HepG2 (cell line): Measurements from ENCODE around the gene OR52K1. TPM values are rescaled to one million over a fixed set of nuclear protein-coding genes. Genes with fewer than 3 reads are reported as not detected.

Source experiments
- ATAC-seq: fragments of 200-7000 bp; cut with Tn5 transposase; 3 replicates; pipeline ENCODE4 v1.9.1; 2020; ENCODE audit warnings: mild to moderate bottlenecking, moderate library complexity
- BruUV-seq: library from RNA; stranded (reverse); fragments of 400-500 nt; replicated peaks from 2 replicates; lab custom pipeline; 2021; lab: Mats Ljungman, UMichigan
- CTCF ChIA-PET: fragments of 300-600 bp; formaldehyde crosslinking; extraction: SDS; loops from one replicate; lab custom pipeline; 2021; ENCODE audit warnings: low total read pairs, inconsistent platforms, low intra/inter-chr PET ratio; lab: Yijun Ruan, JAX
- POLR2A ChIA-PET: fragments of 350-600 bp; sonication (Branson Sonifier 250); formaldehyde crosslinking; loops from one replicate; lab custom pipeline; 2020; ENCODE audit warnings: antibody characterized with exemption, inconsistent platforms; lab: Yijun Ruan, JAX
- DNase-seq: peaks from one replicate; pipeline ENCODE4 v3.0.0-alpha.2; 2015; ENCODE audit warnings: low spot score
- FAIRE-seq: peaks from 3 replicates; lab custom pipeline; 2011; peaks lifted over from hg19 to GRCh38; lab: Jason Lieb, UNC
- H2AFZ ChIP-seq: one replicate; pipeline ENCODE4 v1.6.1; 2011; ENCODE audit warnings: low read length, inconsistent platforms
- H3K27ac ChIP-seq: fragments of 300-600 bp; 3 replicates; pipeline ENCODE4 v1.8.0; 2011; ENCODE audit warnings: mixed run types, mild to moderate bottlenecking, mixed read lengths, low read length, inconsistent platforms; ENCODE audit not compliant: insufficient read depth; ENCODE audit errors: extremely low read length
- H3K27me3 ChIP-seq, 2 experiments: fragments of 200-600 bp in 1 of 2; 2 replicates in 1 of 2; 3 replicates in 1 of 2; pipeline versions ENCODE4 v1.6.0 to v1.8.0; 2011; ENCODE audit warnings: low read length in 2 of 2, mild to moderate bottlenecking in 2 of 2, moderate library complexity in 2 of 2, inconsistent platforms in 1 of 2; ENCODE audit not compliant: insufficient read depth in 2 of 2, control insufficient read depth in 1 of 2
- H3K36me3 ChIP-seq, 2 experiments: fragments of 200-600 bp in 1 of 2; replicated peaks in 1 of 2; 2 replicates in 1 of 2; 3 replicates in 1 of 2; pipeline versions ENCODE4 v1.5.1 to v1.8.0; 2011; ENCODE audit warnings: low read length in 2 of 2, inconsistent platforms in 1 of 2; ENCODE audit not compliant: insufficient read depth in 2 of 2, control insufficient read depth in 1 of 2
- H3K4me1 ChIP-seq: 2 replicates; pipeline ENCODE4 v1.5.1; 2012; ENCODE audit warnings: low read length, inconsistent platforms; ENCODE audit not compliant: insufficient read depth
- H3K4me2 ChIP-seq: 2 replicates; pipeline ENCODE4 v1.6.0; 2011; ENCODE audit warnings: low read depth, low read length, inconsistent platforms
- H3K4me3 ChIP-seq, 3 experiments: fragments of 200-600 bp in 1 of 3; sonication (generic), shearing (Covaris generic) in 1 of 3; replicated peaks in 1 of 3; 2 replicates each; pipeline ENCODE4 v1.5.1; 2011 to 2016; ENCODE audit warnings: low read length in 3 of 3, inconsistent platforms in 2 of 3, low read depth in 2 of 3, mild to moderate bottlenecking in 2 of 3, control low read depth in 1 of 3, mixed read lengths in 1 of 3; ENCODE audit not compliant: insufficient read depth in 1 of 3
- H3K79me2 ChIP-seq: one replicate; pipeline ENCODE4 v1.6.1; 2011; ENCODE audit warnings: low read length, inconsistent platforms; ENCODE audit not compliant: insufficient read depth
- H3K9ac ChIP-seq: 2 replicates; pipeline ENCODE4 v1.6.0; 2011; ENCODE audit warnings: mild to moderate bottlenecking, low read depth, low read length, inconsistent platforms; ENCODE audit not compliant: insufficient read depth
- H3K9me3 ChIP-seq: 2 replicates; pipeline ENCODE4 v1.5.1; 2012; ENCODE audit warnings: mild to moderate bottlenecking, low read length
- H4K20me1 ChIP-seq: 2 replicates; pipeline ENCODE4 v1.6.0; 2011; ENCODE audit warnings: inconsistent platforms, mild to moderate bottlenecking, low read length, moderate library complexity; ENCODE audit not compliant: insufficient read depth
- BCL6 ChIP-seq: IDR thresholded peaks from 2 replicates; pipeline ENCODE4 v1.6.1; 2016; ENCODE audit warnings: missing genetic modification reagents, missing compliant biosample characterization
- MED13 ChIP-seq: sonication (generic); formaldehyde crosslinking; IDR thresholded peaks from 2 replicates; pipeline ENCODE4 v1.5.0; 2020; ENCODE audit warnings: missing genetic modification reagents
- MZF1 ChIP-seq: sonication (generic); formaldehyde crosslinking; IDR thresholded peaks from 2 replicates; pipeline ENCODE4 v1.8.1; 2023; ENCODE audit warnings: mild to moderate bottlenecking, missing genetic modification reagents, borderline replicate concordance
- NFAT5 ChIP-seq: sonication (generic); formaldehyde crosslinking; IDR thresholded peaks from 2 replicates; pipeline ENCODE4 v1.4.0; 2020; ENCODE audit warnings: missing genetic modification reagents
- PREB ChIP-seq: sonication (generic); formaldehyde crosslinking; IDR thresholded peaks from 2 replicates; pipeline ENCODE4 v1.4.0; 2020; ENCODE audit warnings: missing genetic modification reagents
- SNAPC4 ChIP-seq: sonication (generic); formaldehyde crosslinking; IDR thresholded peaks from 2 replicates; pipeline ENCODE4 v1.4.0; 2020; ENCODE audit warnings: mild to moderate bottlenecking, missing genetic modification reagents
- ZFP62 ChIP-seq: sonication (generic); formaldehyde crosslinking; IDR thresholded peaks from 2 replicates; pipeline ENCODE4 v1.4.0; 2020; ENCODE audit warnings: missing genetic modification reagents
- ZNF547 ChIP-seq: sonication (generic); formaldehyde crosslinking; IDR thresholded peaks from 2 replicates; pipeline ENCODE4 v1.5.1; 2020; ENCODE audit warnings: mild to moderate bottlenecking, missing genetic modification reagents
- WGBS: methylation state at CpG from one replicate; pipeline ENCODE4 v1.1.6; 2017; ENCODE audit warnings: low lambda C conversion rate; 5-methylcytosine and 5-hydroxymethylcytosine counted together
- in situ Hi-C: cut with HindIII; loops from 2 replicates; pipeline ENCODE4 v1.10.0; 2017; ENCODE audit warnings: low pct_unique_long_range_greater_than_20kb; ENCODE audit not compliant: extremely low pct_ligation_motif_present
- intact Hi-C: fragments of 100-400 bp; cut with micrococcal nuclease; formaldehyde crosslinking; loops from one replicate; pipeline ENCODE4 v1.10.0; 2022; ENCODE audit not compliant: unreplicated experiment
- polyA plus RNA-seq, 8 experiments: library from polyadenylated mRNA; depleted of rRNA in 3 of 8; stranded (reverse) in 7 of 8; unstranded in 1 of 8; fragments of >200 nt; fragmentation: Illumina TruSeq in 4 of 8; extraction: Trizol in 4 of 8; gene quantifications; 2 replicates each; pipeline versions ENCODE4 v1.2.1 to v1.2.3, GENCODE V29; 2011 to 2016; ENCODE audit warnings: low read depth in 4 of 8, missing spikeins in 1 of 8, mixed read lengths in 1 of 8; ENCODE audit not compliant: insufficient read depth in 1 of 8
- total RNA-seq, 5 experiments: library from RNA; depleted of rRNA; stranded (reverse); fragments of >200 nt; fragmentation: Illumina TruSeq; extraction: Trizol; gene quantifications; 2 replicates each; pipeline ENCODE4 v1.2.3, GENCODE V29; 2016; ENCODE audit warnings: low read depth in 1 of 5

The OR52K1 gene
- total and polyA plus RNA-seq, 2 of the 13 experiments (the other 11 are each of a cell fraction or from before 2014, with no cell fraction given): not detected

GRCh38 chr11:4465407-4465806, 17.0 kb upstream of the OR52K1 start (continued):
- TF ChIP-seq NFAT5 (CRISPR knock-in tag) (no peak), BCL6 (CRISPR knock-in tag) (no peak)

- Histone ChIP-seq H3K4me1 (no peaks in the 10 kb centered on the region), H4K20me1 (0 out of 2 replicates have a peak, but pooled peaks cover 2% of the 10 kb centered on the region), H3K27me3 (peaks cover 0 to under 1% of the 10 kb centered on the region in 2 experiments; a peak in 2 of 5 replicates), H3K79me2 (no peaks in the 10 kb centered on the region), H3K27ac (no peak overlapping the region), H3K36me3 (no peaks in the 10 kb centered on the region), H3K4me2 (no peak overlapping the region), H3K9me3 (peaks cover 18% of the 10 kb centered on the region; the same call in 1 of the 2 replicates), H2AFZ (no peak overlapping the region), H3K9ac (no peak overlapping the region), H3K4me3 (no peak overlapping the region)
- WGBS: 0% methylated on average over 4 of the region's 5 CpGs
- FAIRE-seq (no peak), DNase-seq (no peak), ATAC-seq (peak; percentile 58; the same call in 2 of the 3 replicates)
- no peak for TF ChIP-seq SNAPC4 (CRISPR knock-in tag)
- no peak for TF ChIP-seq MZF1 (CRISPR knock-in tag)
- TF ChIP-seq PREB (CRISPR knock-in tag): no peak
- TF ChIP-seq MED13 (CRISPR knock-in tag): no peak
- no peak for TF ChIP-seq ZFP62 (CRISPR knock-in tag)
- no peak for TF ChIP-seq ZNF547 (CRISPR knock-in tag)
- intact Hi-C loops (no loop called here), in situ Hi-C loops (no loop called here)
- no TSS peak for BruUV-seq
- ChIA-PET POLR2A (no interaction called here), CTCF (no interaction called here)
Observed at GRCh38 chr11:4466131-4466870, 16.1 kb upstream of the OR52K1 start.
